ENCODE measurements around the gene OAT. TPM values are rescaled to one million over a fixed set of nuclear protein-coding genes. Genes with fewer than 3 reads are reported as not detected.

OAT gene
- total RNA-seq, 1 experiment from 2014 or later = 79.8 TPM

DNA sequence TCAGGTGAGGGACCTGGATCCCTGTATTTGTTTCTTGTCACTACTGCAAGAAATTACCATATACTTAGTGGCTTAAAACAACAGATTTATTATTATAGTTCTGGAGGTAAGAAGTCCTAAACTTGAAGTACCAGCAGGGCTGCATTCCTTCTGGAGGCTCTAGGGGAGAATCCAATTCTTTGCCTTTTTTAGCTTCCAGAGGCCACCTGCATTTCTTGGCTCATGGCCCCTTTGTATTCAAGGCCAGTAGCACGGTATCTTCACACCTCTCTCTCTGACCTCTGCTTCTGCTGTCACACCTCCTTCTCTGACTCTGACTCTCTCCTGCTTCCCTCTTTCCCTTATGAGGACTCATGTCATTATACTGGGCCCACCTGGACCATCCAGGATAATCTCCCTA, 40.7 kb upstream of the OAT start:
- no peaks in the 10 kb centered on the region for H3K9me3 ChIP-seq (ENCODE audit: low read length)
- CTCF ChIA-PET = no interaction called here
- H2AFZ ChIP-seq (ENCODE audit: low read length) = no peak overlapping the region
- no peaks in the 10 kb centered on the region for H3K36me3 ChIP-seq (ENCODE audit: low read depth, low read length)
- no peaks in the 10 kb centered on the region for H3K4me1 ChIP-seq (ENCODE audit: insufficient read depth, low read length)
- no peaks in the 10 kb centered on the region for H3F3A ChIP-seq (ENCODE audit: low read length, unreplicated experiment)
- H4K20me1 ChIP-seq (ENCODE audit: low read length) = no peaks in the 10 kb centered on the region
- H3K27ac ChIP-seq (ENCODE audit: low read length) = no peak overlapping the region
- intact Hi-C loops (cut with micrococcal nuclease) = no loop called here
- no peak overlapping the region for H3K4me3 ChIP-seq (ENCODE audit: low read length)
- H3K79me2 ChIP-seq (ENCODE audit: low read length) = 0 out of 2 replicates have a peak, but pooled peaks cover 5% of the 10 kb centered on the region
- no peak overlapping the region for H3K4me2 ChIP-seq (ENCODE audit: low read length)
- no peaks in the 10 kb centered on the region for H3K9me2 ChIP-seq (replicated peaks; ENCODE audit: low read length)
- peaks cover 5% of the 10 kb centered on the region; the same call in 1 of the 2 replicates for H3K27me3 ChIP-seq (ENCODE audit: low read length)
- DNase-seq (peak; percentile 40), ATAC-seq (no peak)
- TF ChIP-seq EZH2 (IDR thresholded peaks at IDR 0.05; ENCODE audit: low read length, unreplicated experiment) (no peak), CTCF (conservative IDR thresholded peaks at IDR 0.05; ENCODE audit: low read depth, low read length) (no peak), EZH2phosphoT487 (IDR thresholded peaks at IDR 0.05; ENCODE audit: borderline replicate concordance, low read length) (no peak)
- no peak overlapping the region for H3K9ac ChIP-seq (ENCODE audit: low read length)
- no TSS peak for BruUV-seq (replicated peaks)
- POLR2A ChIA-PET (ENCODE audit: unreplicated experiment) = no interaction called here

DNA sequence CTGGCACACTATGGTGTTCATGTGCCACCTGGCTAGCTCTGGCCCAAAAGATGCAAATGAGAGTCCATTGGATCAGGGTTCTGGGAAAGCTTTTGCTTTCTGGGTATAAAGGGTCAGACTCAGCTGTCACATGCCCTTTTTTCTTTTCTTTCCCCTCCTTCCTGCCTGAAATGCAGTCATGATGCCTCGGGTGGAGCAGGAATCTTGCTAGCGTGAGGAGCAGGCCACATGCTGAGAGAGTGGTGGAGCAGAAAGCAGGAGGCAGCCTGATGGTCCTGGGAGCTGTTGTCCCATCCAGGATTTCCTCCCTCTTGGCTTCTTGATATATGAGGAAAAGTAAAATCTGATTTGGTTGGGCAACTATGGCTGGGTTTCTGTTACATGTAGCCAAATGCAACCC, 40.2 kb upstream of the OAT start:
- no TSS peak for BruUV-seq (replicated peaks)
- H3K4me1 ChIP-seq (ENCODE audit: insufficient read depth, low read length) = no peaks in the 10 kb centered on the region
- no peaks in the 10 kb centered on the region for H3K9me3 ChIP-seq (ENCODE audit: low read length)
- H3K9ac ChIP-seq (ENCODE audit: low read length) = no peak overlapping the region
- no peak overlapping the region for H2AFZ ChIP-seq (ENCODE audit: low read length)
- H3K27me3 ChIP-seq (ENCODE audit: low read length) = peaks cover 7% of the 10 kb centered on the region; the same call in 1 of the 2 replicates
- CTCF ChIA-PET = interaction anchor here (0.5 kb wide), 1 partner anchor 15 kb away, joined by 3 read pairs; no protein-coding TSS in a partner anchor
- intact Hi-C loops (cut with micrococcal nuclease) = no loop called here
- no peak overlapping the region for H3K27ac ChIP-seq (ENCODE audit: low read length)
- TF ChIP-seq CTCF (conservative IDR thresholded peaks at IDR 0.05; ENCODE audit: low read depth, low read length) (no peak), EZH2 (IDR thresholded peaks at IDR 0.05; ENCODE audit: low read length, unreplicated experiment) (no peak)
- H4K20me1 ChIP-seq (ENCODE audit: low read length) = no peaks in the 10 kb centered on the region
- no peak overlapping the region for H3K4me3 ChIP-seq (ENCODE audit: low read length)
- 0 out of 2 replicates have a peak, but pooled peaks cover 5% of the 10 kb centered on the region for H3K79me2 ChIP-seq (ENCODE audit: low read length)
- POLR2A ChIA-PET (ENCODE audit: unreplicated experiment) = no interaction called here
- DNase-seq (no peak), ATAC-seq (no peak)
- H3K36me3 ChIP-seq (ENCODE audit: low read depth, low read length) = no peaks in the 10 kb centered on the region
- H3K4me2 ChIP-seq (ENCODE audit: low read length) = no peak overlapping the region
- H3K9me2 ChIP-seq (replicated peaks; ENCODE audit: low read length) = no peaks in the 10 kb centered on the region
- H3F3A ChIP-seq (ENCODE audit: low read length, unreplicated experiment) = no peaks in the 10 kb centered on the region

GRCh38 chr10:124458473-124458872, 39.8 kb upstream of the OAT start:
- Histone ChIP-seq H3K36me3 (ENCODE audit: low read depth, low read length) (no peaks in the 10 kb centered on the region), H3K27me3 (ENCODE audit: low read length) (peaks cover 11% of the 10 kb centered on the region; the same call in 1 of the 2 replicates), H3K9ac (ENCODE audit: low read length) (no peak overlapping the region), H3K4me3 (ENCODE audit: low read length) (no peak overlapping the region), H3K4me2 (ENCODE audit: low read length) (no peak overlapping the region), H3K9me3 (ENCODE audit: low read length) (no peaks in the 10 kb centered on the region), H3K27ac (ENCODE audit: low read length) (no peak overlapping the region), H3K79me2 (ENCODE audit: low read length) (0 out of 2 replicates have a peak, but pooled peaks cover 5% of the 10 kb centered on the region), H4K20me1 (ENCODE audit: low read length) (no peaks in the 10 kb centered on the region), H3K9me2 (replicated peaks; ENCODE audit: low read length) (no peaks in the 10 kb centered on the region), H3K4me1 (ENCODE audit: insufficient read depth, low read length) (no peaks in the 10 kb centered on the region), H2AFZ (ENCODE audit: low read length) (no peak overlapping the region), H3F3A (ENCODE audit: low read length, unreplicated experiment) (no peaks in the 10 kb centered on the region)
- ChIA-PET POLR2A (ENCODE audit: unreplicated experiment) (no interaction called here), CTCF (interaction anchor here (0.5 kb wide), 1 partner anchor 14 kb away, joined by 3 read pairs; no protein-coding TSS in a partner anchor)
- BruUV-seq (replicated peaks) = no TSS peak
- no peak for ATAC-seq
- intact Hi-C loops (cut with micrococcal nuclease) = no loop called here
- TF ChIP-seq EZH2phosphoT487 (IDR thresholded peaks at IDR 0.05; ENCODE audit: borderline replicate concordance, low read length) (no peak), CTCF (conservative IDR thresholded peaks at IDR 0.05; ENCODE audit: low read depth, low read length) (no peak), EZH2 (IDR thresholded peaks at IDR 0.05; ENCODE audit: low read length, unreplicated experiment) (no peak)
- DNase-seq = no peak

Measured in PC-3 (cell line).